Stimulated activated CD4-positive, alpha-beta T cell treated with anti-CD3 and anti-CD28 coated beads, TNF-alpha, amount 100 ng/mL, for 24 hours (primary cell): ENCODE data around the gene PKN1.

ENCODE experiments used
- DNase-seq, 3 experiments: peaks; one replicate each; pipeline ENCODE4 v3.0.0-alpha.2; 2020; ENCODE audit warnings: low read depth in 3 of 3

PKN1 gene

GRCh38 chr19:14514215-14514863 is 81.2 kb downstream of the PKN1 start:
- DNase-seq: no peak

GRCh38 chr19:14515501-14516047 is 82.5 kb downstream of the PKN1 start:
- DNase-seq: no peak

GRCh38 chr19:14516048-14516534 is 83.0 kb downstream of the PKN1 start:
- no peak for DNase-seq

- no peak for DNase-seq
Measured at GRCh38 chr19:14516746-14517438, 83.8 kb downstream of the PKN1 start.

GRCh38 chr19:14517446-14517839 is 84.3 kb downstream of the PKN1 start:
- no peak for DNase-seq

GRCh38 chr19:14517840-14518505 is 84.9 kb downstream of the PKN1 start, which contains the start of gene DNAJB1:
DNAJB1 (minus strand) TSS chr19:14518397; CDS start chr19:14518349, 48 bp downstream.
- DNase-seq: peak in 2 of 3 experiments; percentile 44 to 72

GRCh38 chr19:14519245-14519859 is 86.2 kb downstream of the PKN1 start:
- DNase-seq: no peak

- DNase-seq: no peak
Measured at GRCh38 chr19:14519860-14520407, 86.8 kb downstream of the PKN1 start.

- DNase-seq: no peak
Measured at GRCh38 chr19:14520543-14520942, 87.4 kb downstream of the PKN1 start.
